Epithelial cell of esophagus (primary cell): Measurements from ENCODE around the gene ATP6V0E2.

ENCODE experiments used
- DNase-seq: peaks from one replicate; pipeline ENCODE4 v3.0.0; 2010; ENCODE audit warnings: low read depth
- H3K4me3 ChIP-seq: 2 replicates; pipeline ENCODE4 v1.5.1; 2011; ENCODE audit warnings: mild to moderate bottlenecking, low read length, control low read depth
- CTCF ChIP-seq: IDR thresholded peaks from 2 replicates; pipeline ENCODE4 v1.5.1; 2011; ENCODE audit warnings: low read depth, mild to moderate bottlenecking, low read length, control low read depth, inconsistent platforms; ENCODE audit not compliant: insufficient read depth; ENCODE audit errors: missing control alignments

ATP6V0E2 gene

GRCh38 chr7:149868623-149869290, 5.0 kb upstream of the ATP6V0E2 start:
- H3K4me3 ChIP-seq, result no peak overlapping the region
- no peak for DNase-seq
- peak; percentile 4 for TF ChIP-seq CTCF

- DNase-seq, result no peak
- no peak overlapping the region for H3K4me3 ChIP-seq
- no peak for TF ChIP-seq CTCF
Measured at GRCh38 chr7:149869291-149869650, 4.5 kb upstream of the ATP6V0E2 start.

- no peak for TF ChIP-seq CTCF
- no peak for DNase-seq
- no peak overlapping the region for H3K4me3 ChIP-seq
Measured at GRCh38 chr7:149869867-149870266, 3.9 kb upstream of the ATP6V0E2 start.

GRCh38 chr7:149870274-149870673, 3.5 kb upstream of the ATP6V0E2 start:
- no peak overlapping the region for H3K4me3 ChIP-seq
- no peak for TF ChIP-seq CTCF
- DNase-seq, result no peak

GRCh38 chr7:149870701-149871483, 2.9 kb upstream of the ATP6V0E2 start:
- TF ChIP-seq CTCF, result no peak
- DNase-seq, result no peak
- no peak overlapping the region for H3K4me3 ChIP-seq

GRCh38 chr7:149871576-149871975, 2.2 kb upstream of the ATP6V0E2 start:
- no peak for TF ChIP-seq CTCF
- H3K4me3 ChIP-seq, result no peak overlapping the region
- DNase-seq, result no peak
